Measurements from ENCODE around the gene GKN1.

Gene GKN1

DNA sequence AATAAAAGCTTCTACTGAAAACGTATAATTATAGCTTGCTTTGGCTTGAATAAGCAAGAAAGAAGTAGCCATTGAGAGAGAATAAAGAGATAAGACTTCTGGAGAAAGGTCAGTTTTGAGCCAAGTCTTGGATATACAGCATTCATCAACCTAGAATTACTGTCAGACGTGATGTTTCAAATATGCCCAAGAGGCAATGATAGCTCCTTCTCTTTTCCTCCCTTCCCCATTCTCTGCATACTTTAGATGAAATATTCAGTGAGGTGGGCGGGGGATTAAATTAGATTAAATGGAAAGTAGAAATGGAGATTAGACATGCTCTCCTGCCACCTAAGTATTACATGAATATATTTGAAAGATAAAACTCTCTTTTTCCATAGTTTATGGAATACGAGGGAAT is 47.3 kb downstream of the GKN1 start:
- TF ChIP-seq, protein P1, sequence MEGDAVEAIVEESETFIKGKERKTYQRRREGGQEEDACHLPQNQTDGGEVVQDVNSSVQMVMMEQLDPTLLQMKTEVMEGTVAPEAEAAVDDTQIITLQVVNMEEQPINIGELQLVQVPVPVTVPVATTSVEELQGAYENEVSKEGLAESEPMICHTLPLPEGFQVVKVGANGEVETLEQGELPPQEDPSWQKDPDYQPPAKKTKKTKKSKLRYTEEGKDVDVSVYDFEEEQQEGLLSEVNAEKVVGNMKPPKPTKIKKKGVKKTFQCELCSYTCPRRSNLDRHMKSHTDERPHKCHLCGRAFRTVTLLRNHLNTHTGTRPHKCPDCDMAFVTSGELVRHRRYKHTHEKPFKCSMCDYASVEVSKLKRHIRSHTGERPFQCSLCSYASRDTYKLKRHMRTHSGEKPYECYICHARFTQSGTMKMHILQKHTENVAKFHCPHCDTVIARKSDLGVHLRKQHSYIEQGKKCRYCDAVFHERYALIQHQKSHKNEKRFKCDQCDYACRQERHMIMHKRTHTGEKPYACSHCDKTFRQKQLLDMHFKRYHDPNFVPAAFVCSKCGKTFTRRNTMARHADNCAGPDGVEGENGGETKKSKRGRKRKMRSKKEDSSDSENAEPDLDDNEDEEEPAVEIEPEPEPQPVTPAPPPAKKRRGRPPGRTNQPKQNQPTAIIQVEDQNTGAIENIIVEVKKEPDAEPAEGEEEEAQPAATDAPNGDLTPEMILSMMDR (IDR thresholded peaks at IDR 0.05; ENCODE audit: extremely low read depth, missing control alignments), result no peak
- DNase-seq (ENCODE audit: low spot score), result no peak

DNA sequence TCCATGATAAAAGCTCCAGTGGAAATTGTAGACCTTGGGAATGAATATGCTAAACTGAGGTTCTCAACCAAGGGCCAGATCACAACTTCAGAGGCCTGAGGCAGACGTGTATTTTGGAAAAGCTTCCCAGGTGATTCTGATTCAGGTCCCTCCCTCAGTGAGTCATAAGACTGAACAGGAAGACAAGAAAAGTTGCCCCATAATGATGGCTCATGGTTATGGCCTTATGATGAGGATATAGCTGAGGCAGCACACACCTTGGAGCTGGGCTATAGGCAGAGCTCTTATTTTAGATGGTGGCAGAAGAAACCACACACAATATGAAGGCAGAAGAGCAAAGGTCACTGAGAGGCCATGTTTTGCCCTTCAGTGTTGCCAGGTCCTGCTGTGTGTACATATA is 48.1 kb downstream of the GKN1 start:
- TF ChIP-seq, protein P1 (IDR thresholded peaks at IDR 0.05; ENCODE audit: extremely low read depth, missing control alignments), result no peak
- no peak for DNase-seq (ENCODE audit: low spot score)

DNA sequence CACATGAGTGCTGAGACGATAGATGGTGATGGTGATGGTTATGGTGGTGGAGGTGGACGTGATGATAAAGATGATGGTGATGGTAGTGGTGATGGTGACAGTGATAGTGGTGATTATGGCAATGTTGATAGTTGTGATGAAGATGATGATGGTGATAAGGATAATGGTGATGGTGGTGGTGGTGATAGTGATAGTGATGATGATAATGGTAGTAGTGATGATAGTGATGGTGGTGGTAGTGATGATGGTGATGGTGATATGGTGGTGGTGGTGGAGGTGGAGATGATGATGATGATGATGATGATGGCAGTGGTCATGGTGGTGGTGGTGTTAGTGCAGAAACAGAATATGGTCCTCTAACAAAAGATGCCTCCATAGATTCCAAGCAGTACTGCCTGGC is 48.8 kb downstream of the GKN1 start:
- no peak for DNase-seq (ENCODE audit: low spot score)
- TF ChIP-seq, protein P1 (IDR thresholded peaks at IDR 0.05; ENCODE audit: extremely low read depth, missing control alignments), result no peak

DNA sequence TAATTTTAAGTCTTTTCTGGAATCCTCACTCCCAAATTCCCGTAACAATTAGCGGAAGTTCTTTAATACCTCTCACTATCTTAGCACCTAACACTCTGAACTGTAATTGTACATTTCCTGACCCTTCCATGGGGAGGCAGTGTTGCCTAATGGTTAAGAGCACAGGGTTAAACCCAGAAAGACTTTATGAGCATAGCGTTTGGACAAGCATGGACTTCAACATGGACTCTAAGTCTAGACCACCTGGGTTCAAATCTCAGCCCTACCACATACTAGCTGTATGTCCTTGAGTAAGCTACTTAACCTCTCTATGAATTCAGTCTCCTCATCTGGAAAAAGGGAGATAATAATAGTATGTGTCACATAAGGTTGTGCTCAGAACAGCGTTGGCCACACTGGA is 51.6 kb downstream of the GKN1 start:
- peak; percentile 52 for DNase-seq (ENCODE audit: low spot score)
- TF ChIP-seq, protein P1 (IDR thresholded peaks at IDR 0.05; ENCODE audit: extremely low read depth, missing control alignments), result peak; percentile 43

DNA sequence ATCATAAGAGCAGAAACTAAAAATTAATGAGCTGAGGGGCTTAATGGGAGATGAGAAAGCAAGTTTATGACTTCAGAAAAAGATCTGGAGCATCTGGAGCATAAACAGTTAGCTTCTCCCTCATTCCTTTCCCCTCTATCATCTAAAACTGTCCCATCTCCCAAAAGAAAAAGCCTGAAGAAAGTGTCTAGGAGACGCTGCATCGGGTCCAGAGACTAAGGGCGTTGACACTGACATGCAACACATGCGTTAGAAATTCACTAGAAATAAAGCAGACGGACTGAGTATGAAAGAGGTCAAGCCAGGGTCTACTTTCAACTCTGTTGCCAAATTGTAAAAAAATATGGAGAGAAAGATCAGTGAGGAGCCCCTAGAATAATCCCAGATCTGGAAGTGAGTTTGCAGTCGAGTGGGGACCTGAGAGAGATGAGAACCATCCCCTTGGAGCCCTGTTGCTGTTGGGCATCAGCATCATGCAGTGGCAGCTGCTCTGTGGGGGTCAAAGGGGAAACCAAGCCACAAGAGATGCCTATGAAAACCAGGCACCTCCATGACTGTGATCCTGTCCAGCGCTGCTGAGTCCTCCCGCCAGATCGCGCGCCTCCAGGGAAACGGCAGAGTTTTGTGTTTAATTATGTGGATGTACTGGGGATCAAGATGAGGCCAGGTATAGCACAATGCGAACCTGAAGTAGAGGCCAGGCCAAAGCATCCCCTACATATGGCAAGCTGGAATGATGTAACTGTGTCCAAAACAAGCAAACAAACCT is 52.4 kb downstream of the GKN1 start:
- no peak for DNase-seq (ENCODE audit: low spot score)
- TF ChIP-seq, protein P1 (IDR thresholded peaks at IDR 0.05; ENCODE audit: extremely low read depth, missing control alignments), result no peak
